ENCODE results near the gene KIAA0232.

KIAA0232 gene, protein sequence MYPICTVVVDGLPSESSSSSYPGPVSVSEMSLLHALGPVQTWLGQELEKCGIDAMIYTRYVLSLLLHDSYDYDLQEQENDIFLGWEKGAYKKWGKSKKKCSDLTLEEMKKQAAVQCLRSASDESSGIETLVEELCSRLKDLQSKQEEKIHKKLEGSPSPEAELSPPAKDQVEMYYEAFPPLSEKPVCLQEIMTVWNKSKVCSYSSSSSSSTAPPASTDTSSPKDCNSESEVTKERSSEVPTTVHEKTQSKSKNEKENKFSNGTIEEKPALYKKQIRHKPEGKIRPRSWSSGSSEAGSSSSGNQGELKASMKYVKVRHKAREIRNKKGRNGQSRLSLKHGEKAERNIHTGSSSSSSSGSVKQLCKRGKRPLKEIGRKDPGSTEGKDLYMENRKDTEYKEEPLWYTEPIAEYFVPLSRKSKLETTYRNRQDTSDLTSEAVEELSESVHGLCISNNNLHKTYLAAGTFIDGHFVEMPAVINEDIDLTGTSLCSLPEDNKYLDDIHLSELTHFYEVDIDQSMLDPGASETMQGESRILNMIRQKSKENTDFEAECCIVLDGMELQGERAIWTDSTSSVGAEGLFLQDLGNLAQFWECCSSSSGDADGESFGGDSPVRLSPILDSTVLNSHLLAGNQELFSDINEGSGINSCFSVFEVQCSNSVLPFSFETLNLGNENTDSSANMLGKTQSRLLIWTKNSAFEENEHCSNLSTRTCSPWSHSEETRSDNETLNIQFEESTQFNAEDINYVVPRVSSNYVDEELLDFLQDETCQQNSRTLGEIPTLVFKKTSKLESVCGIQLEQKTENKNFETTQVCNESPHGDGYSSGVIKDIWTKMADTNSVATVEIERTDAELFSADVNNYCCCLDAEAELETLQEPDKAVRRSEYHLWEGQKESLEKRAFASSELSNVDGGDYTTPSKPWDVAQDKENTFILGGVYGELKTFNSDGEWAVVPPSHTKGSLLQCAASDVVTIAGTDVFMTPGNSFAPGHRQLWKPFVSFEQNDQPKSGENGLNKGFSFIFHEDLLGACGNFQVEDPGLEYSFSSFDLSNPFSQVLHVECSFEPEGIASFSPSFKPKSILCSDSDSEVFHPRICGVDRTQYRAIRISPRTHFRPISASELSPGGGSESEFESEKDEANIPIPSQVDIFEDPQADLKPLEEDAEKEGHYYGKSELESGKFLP (N-terminal part only)

DNA sequence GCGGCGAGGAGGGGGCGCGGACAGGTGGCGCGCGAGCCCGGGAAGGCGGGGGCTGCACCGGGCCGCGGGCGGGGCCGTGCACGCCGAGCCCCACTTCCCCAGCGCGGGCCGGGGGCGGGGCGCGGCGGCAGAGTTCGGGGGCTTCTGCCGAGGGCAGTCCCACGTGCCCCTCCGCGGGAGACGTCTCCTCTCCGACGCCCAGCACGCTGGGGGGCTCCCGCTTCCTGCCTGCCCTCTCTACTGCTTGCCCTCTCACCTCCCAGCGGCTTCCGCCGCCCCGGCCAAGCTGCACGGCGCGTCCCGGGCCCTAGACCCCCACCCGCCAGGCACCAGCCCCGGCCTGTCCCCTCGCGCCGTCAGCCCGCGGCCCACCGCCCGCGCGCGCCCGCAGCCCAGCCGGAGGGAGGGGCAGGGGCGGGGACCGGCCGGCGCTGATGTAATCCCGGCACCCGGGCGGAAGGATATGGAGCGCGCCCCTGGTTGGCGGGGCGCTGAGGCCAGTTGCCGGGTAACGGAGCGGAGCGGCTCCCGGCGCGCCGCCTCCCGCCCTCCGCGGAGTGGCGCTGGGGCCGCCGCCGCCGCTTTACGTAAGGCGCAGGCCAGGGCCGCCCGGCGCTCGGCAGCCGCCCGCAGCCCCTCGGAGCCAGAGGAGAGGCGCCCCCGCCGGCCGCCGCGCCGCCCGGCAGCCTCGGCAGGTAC is at the start of gene KIAA0232:
KIAA0232 (plus strand) TSS at position 581 of the 699 bp plus-strand sequence. CDS start 41,727 bp downstream, outside the sequence.
- in situ Hi-C loops (cut with MboI; ENCODE audit: low sequenced_read_pairs) = no loop called here

DNA sequence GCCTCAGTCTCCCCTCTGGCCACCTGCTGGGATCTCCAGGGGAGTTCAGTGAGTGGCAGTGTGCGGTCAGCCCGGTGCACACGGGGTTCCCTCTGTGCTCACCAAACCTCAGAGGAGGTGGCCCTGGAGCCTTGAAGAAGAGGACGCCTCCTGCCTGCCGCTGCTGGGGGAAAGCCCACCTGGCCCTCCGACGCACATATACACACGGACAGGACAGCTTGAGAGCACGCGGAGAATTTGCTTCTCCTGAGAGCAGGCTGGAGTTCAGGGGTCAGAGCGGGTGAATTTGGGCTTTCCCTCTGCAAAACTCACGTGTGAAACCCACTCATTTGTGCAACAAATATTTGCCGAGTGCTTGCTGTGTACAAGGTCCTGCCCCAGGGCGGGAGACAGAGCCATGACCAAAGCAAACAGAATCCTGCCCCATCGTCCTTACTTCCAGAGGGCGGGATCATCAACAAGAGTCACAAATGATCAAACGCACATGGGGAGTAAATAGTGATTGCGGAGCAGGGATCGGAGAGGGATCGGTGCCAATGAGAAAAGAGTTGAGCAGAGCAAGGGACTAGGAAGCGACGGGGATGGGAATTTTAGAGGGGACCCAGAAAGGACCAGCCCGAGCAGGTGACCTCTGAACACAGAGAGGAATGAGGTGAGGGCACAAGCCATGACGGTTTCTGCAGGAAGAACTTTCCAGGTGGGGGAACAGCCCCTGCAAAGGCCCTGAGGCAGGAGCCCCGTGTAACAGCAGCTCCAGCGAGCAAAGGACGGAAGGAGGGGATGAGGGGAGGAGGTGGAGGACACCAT is 49.0 kb upstream of the KIAA0232 start:
- in situ Hi-C loops (cut with MboI; ENCODE audit: low sequenced_read_pairs) = no loop called here

DNA sequence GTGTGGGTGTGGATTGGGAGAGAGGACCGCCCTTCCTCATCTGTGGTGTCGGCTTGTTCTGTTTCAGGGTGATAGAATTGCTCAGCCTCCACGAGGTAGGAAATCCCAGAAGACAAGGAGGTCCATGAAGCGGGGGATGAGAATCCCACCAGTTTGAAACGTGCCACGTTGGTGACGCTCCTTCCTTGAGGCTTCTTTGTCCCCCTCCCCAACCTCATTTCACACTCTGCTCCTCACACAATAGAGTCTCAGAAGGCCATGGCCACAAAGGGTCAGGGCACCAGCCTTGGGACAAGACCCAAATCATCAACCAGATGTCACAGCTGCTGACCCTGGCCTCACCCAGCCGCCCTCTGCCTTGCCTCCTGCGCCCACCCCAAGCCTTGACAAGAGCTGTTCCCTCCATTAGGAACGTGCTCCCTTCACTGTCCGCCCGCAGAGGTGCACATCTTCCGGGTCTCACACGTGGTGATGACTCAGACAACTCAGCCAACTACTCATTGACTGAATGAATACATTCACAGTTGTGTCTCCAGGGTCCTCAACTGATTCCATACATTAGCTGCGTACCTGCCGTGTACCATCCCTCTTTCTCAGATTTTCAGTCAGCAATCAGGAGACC is 48.3 kb upstream of the KIAA0232 start:
- in situ Hi-C loops (cut with MboI; ENCODE audit: low sequenced_read_pairs) = no loop called here

DNA sequence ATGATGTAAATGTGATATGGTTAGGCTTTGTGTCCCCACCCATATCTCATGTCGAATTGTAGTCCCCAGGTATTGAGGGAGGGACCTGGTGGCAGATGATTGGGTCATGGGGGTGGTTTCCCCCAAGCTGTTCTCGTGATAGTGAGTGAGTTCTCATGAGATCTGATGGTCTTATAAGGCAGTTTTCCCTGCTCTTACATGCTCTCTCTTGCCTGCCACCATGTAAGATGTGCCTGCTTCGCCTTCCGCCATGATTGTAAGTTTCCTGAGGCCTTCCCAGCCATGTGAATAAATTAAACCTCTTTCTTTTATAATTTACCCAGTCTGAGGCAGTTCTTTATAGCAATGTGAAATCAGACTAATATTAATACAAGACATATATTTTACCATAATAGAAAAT is 42.6 kb upstream of the KIAA0232 start:
- in situ Hi-C loops (cut with MboI; ENCODE audit: low sequenced_read_pairs) = no loop called here

DNA sequence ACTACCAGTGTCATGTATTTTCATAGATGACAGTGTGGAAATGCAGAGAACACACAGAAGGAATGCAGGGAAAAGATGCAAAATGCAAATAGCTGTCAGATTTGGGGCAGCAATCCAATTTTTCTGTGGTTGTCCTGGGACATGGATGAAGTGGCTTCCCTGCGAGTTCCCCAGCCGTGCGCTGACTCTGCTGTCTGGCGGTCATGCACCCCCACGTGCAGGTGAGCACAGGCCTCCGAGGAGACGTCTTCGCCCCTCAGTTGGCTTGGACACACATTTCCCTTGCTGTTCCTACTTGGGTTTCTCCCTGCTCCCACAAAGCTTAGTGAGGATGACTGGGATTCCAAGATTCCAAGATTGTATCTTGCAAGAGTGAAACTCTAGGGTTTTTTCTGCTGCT is 42.2 kb upstream of the KIAA0232 start:
- in situ Hi-C loops (cut with MboI; ENCODE audit: low sequenced_read_pairs) = no loop called here

DNA sequence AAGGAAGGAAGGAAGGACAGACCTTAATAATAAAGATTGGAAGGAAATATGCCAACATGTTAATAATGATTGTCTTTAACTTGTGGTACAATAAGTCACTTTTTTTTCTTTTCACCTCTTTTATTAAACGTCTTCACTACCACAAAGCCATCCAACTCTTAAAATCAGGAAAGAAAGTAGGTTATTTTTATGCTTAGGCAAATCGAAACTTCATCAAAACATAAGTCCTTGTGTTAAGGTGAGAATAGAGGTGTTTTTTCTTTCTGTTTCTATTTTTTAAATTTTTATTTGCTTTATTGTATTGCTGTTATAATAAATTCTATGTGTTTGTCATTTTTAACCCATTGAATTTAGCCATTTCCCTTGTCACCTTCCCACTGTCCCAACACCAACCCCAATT is 40.0 kb upstream of the KIAA0232 start:
- in situ Hi-C loops (cut with MboI; ENCODE audit: low sequenced_read_pairs) = no loop called here

DNA sequence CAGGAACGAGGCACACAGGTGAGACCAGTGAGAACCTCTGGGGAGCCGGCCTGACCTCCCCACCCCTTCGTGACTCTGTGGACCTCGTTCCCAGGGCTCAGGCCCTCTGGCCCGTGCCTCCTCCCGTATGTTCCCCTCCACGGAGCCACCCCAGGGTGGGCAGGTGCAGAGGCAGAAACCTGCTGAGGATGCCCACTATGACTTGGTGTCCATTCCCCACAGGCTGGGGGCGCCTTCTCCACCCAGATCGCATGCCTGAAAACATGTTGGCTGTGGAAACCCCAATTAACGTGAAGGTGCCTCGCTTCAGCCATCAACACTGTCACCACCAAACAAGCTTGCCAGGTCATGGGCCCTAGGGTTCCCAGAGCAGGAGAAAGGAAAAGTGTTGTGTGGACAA is 39.5 kb upstream of the KIAA0232 start:
- in situ Hi-C loops (cut with MboI; ENCODE audit: low sequenced_read_pairs) = no loop called here

DNA sequence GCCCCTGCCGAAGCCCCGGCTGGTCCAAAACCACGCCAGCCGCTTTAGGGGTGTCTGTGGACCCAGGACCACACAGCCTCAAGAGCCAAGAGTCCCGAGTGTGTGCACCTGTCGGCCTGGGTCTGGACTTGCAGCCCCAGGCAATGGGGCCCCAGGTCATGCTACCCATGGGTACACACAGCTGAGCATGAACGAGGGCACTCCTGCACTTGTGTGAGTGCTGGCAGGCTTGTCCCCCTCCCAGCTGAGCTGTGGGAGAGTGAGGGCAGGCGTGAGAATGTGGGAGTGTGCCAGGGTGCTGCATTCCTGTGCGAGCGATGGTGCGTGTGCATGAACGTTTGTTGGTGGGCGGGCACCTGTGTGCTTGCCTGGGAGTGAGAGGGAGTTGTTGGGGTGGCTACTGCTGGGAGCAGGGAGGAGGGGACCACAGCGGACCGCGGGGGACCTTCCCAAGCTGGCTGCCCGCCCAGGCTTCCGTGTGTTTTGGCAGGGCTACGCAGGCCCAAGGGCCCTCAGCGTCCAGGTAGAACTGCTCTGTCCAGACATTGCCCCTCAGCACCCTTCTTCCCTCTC is 35.7 kb upstream of the KIAA0232 start:
- in situ Hi-C loops (cut with MboI; ENCODE audit: low sequenced_read_pairs) = no loop called here

DNA sequence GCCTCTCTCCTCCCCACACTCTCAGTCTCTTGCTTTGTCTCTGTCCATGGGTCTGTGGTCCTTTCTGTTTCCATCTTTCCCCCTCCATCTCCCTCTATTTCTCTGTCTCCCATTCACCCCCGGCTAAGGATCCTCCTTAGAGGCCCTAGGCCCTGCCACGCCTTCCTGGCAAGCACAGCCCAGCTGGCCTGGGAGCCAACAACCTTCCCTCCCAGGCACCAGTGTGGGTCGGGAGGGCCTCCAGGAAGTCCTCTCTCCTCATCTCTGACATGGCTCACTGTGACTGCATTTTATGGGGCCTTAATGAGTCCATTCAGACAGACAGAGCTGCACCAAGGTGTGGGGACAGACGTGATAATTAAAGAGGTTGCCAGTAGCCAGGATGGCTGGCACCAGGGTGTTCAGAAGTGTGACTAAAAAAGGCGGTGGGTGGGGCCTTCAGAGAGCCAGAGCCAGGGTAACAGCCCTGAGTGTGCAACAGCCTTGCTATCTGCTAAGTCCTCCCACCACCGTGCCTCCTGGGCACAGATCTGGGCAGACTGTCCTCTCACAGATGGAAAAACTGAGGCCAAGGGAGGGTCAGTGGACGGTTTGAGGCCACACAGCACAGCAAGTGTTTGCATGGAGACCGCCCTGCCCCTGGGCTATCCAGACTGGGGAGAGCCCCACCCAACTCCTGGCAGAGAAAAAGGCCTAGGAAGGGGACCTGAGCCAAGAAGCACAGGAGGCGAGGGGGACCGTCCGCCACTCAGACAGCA is 35.1 kb upstream of the KIAA0232 start:
- in situ Hi-C loops (cut with MboI; ENCODE audit: low sequenced_read_pairs) = no loop called here

DNA sequence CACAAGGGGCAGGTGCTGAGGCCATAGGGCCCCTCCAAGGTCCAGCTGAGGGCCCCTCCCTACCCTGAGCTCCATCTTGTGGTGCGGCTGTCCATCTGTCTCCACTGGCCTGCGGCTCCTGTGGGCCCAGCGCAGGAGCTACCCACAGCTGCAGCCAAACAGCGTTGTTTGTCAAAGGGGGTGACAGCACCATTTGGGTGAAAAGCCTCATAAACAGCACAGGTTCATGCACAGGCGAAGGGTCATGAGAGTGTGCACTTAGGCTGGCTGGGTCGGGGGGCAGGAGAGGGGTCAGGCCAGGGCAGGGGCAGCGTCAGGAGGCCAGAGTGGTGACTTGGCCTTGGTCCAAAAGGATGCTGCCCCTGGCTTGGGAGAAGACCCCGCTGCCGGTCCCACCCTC is 34.2 kb upstream of the KIAA0232 start:
- in situ Hi-C loops (cut with MboI; ENCODE audit: low sequenced_read_pairs) = no loop called here

DNA sequence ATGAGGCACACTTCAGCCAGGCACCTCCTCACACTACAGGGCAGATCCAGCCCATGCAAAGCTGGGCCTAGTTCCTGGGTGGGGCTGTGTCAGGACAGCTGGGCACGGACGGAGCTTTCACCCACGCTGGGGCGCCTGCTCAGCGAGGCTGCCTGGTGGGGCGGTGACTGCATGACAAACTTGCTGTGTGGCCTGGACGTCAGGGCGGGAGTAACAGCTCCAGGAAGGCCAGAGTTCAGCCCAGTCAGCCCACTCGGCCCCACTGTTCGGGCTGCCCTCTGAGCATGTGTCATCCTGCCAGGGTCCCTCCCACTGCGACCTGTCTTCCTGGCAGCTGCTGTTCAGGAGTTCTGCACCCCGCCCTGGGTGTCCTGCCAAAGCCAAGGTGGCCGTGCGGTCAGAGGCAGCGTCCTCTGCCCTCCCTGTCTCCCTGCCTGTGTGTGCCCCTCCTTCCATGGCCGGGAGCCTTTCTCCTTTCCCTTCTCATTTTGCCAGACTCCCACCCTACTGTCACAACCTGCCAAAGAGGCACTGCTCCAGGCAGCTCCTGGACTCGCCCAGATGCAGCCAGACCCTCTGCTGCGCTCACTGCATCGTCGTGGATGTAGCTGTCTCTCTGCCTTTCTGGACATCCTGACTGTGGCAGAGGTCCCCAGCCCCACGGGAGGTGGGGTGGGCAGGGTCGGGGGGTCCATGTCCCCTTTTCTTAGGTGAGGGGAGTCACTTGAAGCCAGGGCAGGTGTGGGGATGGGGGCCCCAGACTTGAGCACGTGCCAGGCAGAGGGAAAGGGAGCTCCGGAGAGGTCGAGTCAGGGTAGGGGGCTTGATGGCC is 33.0 kb upstream of the KIAA0232 start:
- in situ Hi-C loops (cut with MboI; ENCODE audit: low sequenced_read_pairs) = no loop called here

DNA sequence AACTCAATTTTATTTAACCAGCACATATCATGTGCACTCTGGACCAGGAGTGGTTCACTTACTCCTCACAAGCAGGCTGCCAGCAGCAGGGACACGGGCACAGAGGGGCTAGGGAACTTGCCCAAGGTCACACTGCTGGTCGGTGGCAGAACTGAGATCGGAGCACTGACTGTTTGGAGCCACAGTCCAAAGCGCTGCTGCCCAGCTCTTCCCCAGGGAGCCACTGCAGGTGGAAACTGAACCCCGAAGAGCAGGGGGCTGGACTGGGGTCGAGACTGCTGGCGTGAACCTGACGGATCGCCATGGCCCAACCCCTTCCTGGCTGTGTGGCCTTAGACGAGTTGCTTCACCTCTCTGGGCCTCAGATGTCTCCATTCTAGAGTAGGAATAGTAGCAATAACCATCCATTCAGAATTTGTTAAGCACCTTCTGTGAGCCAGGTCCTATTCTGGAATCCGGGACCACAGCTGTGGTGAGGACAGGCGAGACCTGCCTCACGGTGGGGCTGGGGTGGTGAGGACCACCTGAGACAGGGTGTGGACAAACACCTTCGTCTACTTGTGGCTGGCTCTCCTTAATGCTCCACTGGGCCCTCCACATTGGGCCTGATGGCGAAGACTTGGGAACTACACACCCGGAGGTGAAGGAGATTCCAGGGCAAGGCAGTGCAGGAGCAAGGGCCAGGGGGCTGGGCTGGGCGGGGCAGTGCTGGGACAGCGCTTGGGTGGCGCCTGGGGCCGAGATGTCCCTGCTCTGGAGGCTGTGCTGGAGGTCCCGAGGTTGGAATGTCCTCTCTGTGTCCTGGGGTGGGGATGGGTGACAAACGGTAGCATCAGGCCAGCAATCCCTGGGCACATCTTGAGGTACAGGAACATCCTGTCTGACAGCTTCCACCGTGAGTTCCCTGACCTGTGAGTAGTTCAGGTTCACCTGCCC is 32.0 kb upstream of the KIAA0232 start:
- in situ Hi-C loops (cut with MboI; ENCODE audit: low sequenced_read_pairs) = no loop called here

DNA sequence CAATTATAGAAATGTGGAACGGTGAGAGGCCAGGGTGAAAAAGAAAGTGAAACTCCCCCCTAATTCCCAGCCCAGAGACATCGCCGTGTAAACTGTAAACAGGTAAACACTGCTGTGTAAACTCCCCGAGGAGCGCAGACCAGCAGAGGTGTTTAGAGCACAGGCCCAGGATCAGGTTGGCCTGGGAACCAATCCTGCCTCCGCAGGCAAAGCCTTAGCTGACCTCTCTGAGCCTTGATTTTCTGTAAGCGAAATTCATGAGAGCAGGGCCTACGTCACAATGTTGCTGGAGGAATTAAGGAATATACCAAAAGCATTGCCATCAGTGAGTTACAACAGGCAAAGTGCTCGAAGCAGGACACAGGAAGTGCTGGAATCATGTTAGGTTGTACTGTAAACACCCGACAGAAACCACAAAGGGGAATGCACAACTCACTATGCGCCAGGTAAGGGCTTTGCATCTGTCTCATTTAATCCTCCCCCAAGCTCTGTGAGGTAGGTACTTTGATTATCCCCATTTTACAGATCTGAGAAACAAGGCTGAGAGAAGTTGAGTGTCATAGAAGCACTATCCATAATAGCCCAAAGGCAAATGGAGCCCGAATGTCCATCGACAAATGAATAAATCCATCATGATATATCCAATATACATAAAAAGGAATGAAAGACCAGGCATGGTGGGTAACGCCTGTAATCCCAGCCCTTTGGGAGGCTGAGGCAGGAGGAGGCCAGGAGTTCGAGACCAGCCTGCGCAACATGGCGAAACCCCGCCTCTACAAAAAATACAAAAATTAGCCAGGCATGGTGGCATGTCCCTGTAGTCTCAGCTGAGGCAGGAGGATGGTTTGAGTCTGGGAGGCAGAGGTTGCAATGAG is 30.7 kb upstream of the KIAA0232 start:
- in situ Hi-C loops (cut with MboI; ENCODE audit: low sequenced_read_pairs) = no loop called here

DNA sequence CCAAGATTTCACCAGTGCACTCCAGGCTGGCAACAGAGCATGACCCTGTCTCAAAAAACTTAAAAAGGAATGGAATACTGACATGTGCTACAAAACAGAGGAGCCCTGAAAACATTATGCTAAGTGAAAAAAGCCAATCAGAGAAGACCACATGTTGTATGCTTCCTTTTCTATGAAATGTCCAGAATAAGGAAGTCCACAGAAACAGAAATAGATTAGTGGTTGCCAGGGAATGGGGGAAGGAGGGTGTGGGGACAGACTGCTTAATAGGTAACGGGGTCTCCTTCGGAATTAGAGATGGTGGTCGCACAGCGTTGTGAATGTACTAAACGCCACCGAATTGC is 30.1 kb upstream of the KIAA0232 start:
- in situ Hi-C loops (cut with MboI; ENCODE audit: low sequenced_read_pairs) = no loop called here

DNA sequence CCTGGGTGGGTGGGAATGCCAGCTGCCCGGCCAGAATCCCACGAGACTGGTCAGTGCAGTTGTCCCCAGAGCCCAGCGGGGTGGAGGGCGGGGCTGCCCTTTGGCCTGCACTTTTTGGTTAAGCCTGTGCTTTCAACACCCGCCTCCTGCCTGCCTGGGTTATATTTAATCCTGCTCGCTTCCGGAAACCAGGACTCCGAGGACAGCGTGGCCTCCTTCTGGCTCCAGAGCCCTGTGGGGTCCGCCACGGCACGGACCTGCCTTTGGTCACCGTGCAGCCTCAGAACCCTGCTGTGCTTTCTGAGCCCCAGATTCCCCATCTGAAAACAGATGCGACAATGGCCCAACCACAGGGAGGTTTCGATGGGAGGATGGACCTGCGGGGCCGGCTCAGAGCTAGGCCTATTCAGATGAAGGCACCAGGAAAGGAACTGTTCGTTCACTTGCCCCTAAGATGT is 29.4 kb upstream of the KIAA0232 start:
- in situ Hi-C loops (cut with MboI; ENCODE audit: low sequenced_read_pairs) = no loop called here

DNA sequence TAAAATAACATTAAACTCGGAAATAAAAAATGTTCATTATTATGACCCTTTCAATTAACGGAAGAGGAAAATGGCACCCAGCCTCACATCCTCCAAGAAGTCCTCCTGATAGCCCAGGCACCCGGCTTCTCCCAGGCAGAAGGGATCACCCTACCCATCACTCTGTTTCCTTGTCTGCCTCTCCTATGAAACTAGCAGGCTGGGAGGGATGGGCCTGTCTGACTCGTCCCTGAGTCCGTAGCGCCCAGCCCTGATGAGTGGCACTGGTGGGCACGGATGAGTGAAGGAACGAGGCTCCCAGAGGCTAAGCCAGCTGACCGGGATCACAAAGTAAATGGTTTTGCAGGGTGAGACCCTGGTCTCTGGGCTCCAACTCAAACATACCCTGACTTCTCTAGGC is 28.6 kb upstream of the KIAA0232 start:
- in situ Hi-C loops (cut with MboI; ENCODE audit: low sequenced_read_pairs) = no loop called here
